KMS-11 (cell line): ENCODE results near the gene KRT32.

Experiments used
- H2AFZ ChIP-seq: fragments of 200-600 bp; sonication (generic); 2 replicates; pipeline ENCODE4 v1.6.1; 2016; ENCODE audit warnings: antibody characterized with exemption, mixed run types, low read depth
- H3K27ac ChIP-seq: fragments of 200-600 bp; sonication (generic); 2 replicates; pipeline ENCODE4 v1.6.1; 2016; ENCODE audit warnings: mild to moderate bottlenecking, mixed run types
- H3K27me3 ChIP-seq: fragments of 200-600 bp; sonication (generic); 2 replicates; pipeline ENCODE4 v1.6.1; 2017; ENCODE audit warnings: mild to moderate bottlenecking, low read depth, mixed run types, moderate library complexity; ENCODE audit not compliant: insufficient read depth
- H3K36me3 ChIP-seq: fragments of 200-600 bp; sonication (generic); 2 replicates; pipeline ENCODE4 v1.6.1; 2017; ENCODE audit warnings: mild to moderate bottlenecking, mixed run types; ENCODE audit not compliant: insufficient read depth
- H3K4me1 ChIP-seq: fragments of 200-600 bp; sonication (generic); 2 replicates; pipeline ENCODE4 v1.6.1; 2016; ENCODE audit warnings: mild to moderate bottlenecking, low read depth, mixed run types; ENCODE audit not compliant: poor library complexity, severe bottlenecking
- H3K4me2 ChIP-seq: fragments of 200-600 bp; sonication (generic); 2 replicates; pipeline ENCODE4 v1.7.0; 2016; ENCODE audit warnings: mild to moderate bottlenecking, mixed run types
- H3K4me3 ChIP-seq: fragments of 200-600 bp; sonication (generic); IDR thresholded peaks from 2 replicates; pipeline ENCODE4 v1.6.1; 2017; ENCODE audit warnings: low read depth, low read length, mixed read lengths; ENCODE audit not compliant: insufficient read depth
- H3K79me2 ChIP-seq: fragments of 200-600 bp; sonication (generic); 2 replicates; pipeline ENCODE4 v1.6.1; 2016; ENCODE audit warnings: low read depth, mixed run types; ENCODE audit not compliant: insufficient read depth
- H3K9ac ChIP-seq: fragments of 200-600 bp; sonication (generic); 2 replicates; pipeline ENCODE4 v1.6.1; 2016; ENCODE audit warnings: mild to moderate bottlenecking, mixed run types
- H4K20me1 ChIP-seq: fragments of 200-600 bp; sonication (generic); 2 replicates; pipeline ENCODE4 v1.6.1; 2016; ENCODE audit warnings: mild to moderate bottlenecking, mixed run types; ENCODE audit not compliant: insufficient read depth
- CTCF ChIP-seq: fragments of 200-600 bp; sonication (generic); conservative IDR thresholded peaks from 2 replicates; pipeline ENCODE4 v1.6.1; 2017; ENCODE audit warnings: low read depth, mild to moderate bottlenecking, antibody characterized with exemption, low read length, moderate library complexity, mixed read lengths

KRT32 gene

GRCh38 chr17:41481036-41481435 is 13.8 kb upstream of the KRT32 start, which contains the start of gene KRT35:
Gene KRT35 (minus strand): TSS chr17:41481151. CDS start chr17:41481097, 54 bp downstream.
- Histone ChIP-seq H3K27ac (no peak within 1 kb of the TSS), H3K9ac (no peak within 1 kb of the TSS), H3K79me2 (no peaks in the 10 kb centered on the region), H3K27me3 (no peaks in the 10 kb centered on the region), H3K36me3 (no peaks in the 10 kb centered on the region), H3K4me1 (no peaks in the 10 kb centered on the region), H3K4me3 (no peak within 1 kb of the TSS), H2AFZ (no peak within 1 kb of the TSS), H4K20me1 (no peaks in the 10 kb centered on the region), H3K4me2 (no peak within 1 kb of the TSS)
- no peak for TF ChIP-seq CTCF

- H3K4me2 ChIP-seq = no peak overlapping the region
- TF ChIP-seq CTCF = no peak
Observed at GRCh38 chr17:41480581-41480980, 13.4 kb upstream of the KRT32 start.

GRCh38 chr17:41480136-41480535 is 12.9 kb upstream of the KRT32 start:
- H3K4me3 ChIP-seq = no peak overlapping the region
- no peaks in the 10 kb centered on the region for H3K27me3 ChIP-seq
- no peaks in the 10 kb centered on the region for H4K20me1 ChIP-seq
- no peaks in the 10 kb centered on the region for H3K36me3 ChIP-seq
- no peaks in the 10 kb centered on the region for H3K4me1 ChIP-seq
- TF ChIP-seq CTCF = no peak
- no peaks in the 10 kb centered on the region for H3K79me2 ChIP-seq
- no peak overlapping the region for H3K9ac ChIP-seq
- no peak overlapping the region for H2AFZ ChIP-seq
- H3K27ac ChIP-seq = no peak overlapping the region
- no peak overlapping the region for H3K4me2 ChIP-seq

More at GRCh38 chr17:41480581-41480980, 13.4 kb upstream of the KRT32 start:
- Histone ChIP-seq H3K27ac (no peak overlapping the region), H3K4me1 (no peaks in the 10 kb centered on the region), H4K20me1 (no peaks in the 10 kb centered on the region), H3K27me3 (no peaks in the 10 kb centered on the region), H3K79me2 (no peaks in the 10 kb centered on the region), H3K4me3 (no peak overlapping the region), H3K9ac (no peak overlapping the region), H2AFZ (no peak overlapping the region), H3K36me3 (no peaks in the 10 kb centered on the region)

GRCh38 chr17:41478237-41478636 is 11.1 kb upstream of the KRT32 start:
- Histone ChIP-seq H3K9ac (no peak overlapping the region), H3K79me2 (no peaks in the 10 kb centered on the region), H3K27me3 (no peaks in the 10 kb centered on the region), H3K27ac (no peak overlapping the region), H3K36me3 (no peaks in the 10 kb centered on the region), H3K4me1 (no peaks in the 10 kb centered on the region), H2AFZ (no peak overlapping the region), H4K20me1 (no peaks in the 10 kb centered on the region), H3K4me2 (no peak overlapping the region), H3K4me3 (no peak overlapping the region)
- TF ChIP-seq CTCF = no peak
